ENCODE data around the gene HSPB2.
"Not testable (repeated sequence)": the region's sequence is repeated elsewhere in the genome, so short reads cannot be mapped to it uniquely, and the experiment has no call there.

The HSPB2 gene

GRCh38 chr11:111912535-111912934 is at the start of gene HSPB2:
Gene HSPB2 (plus strand): TSS chr11:111912734. CDS start chr11:111912830, 96 bp downstream.
- no peak for DNase-seq

GRCh38 chr11:111870113-111870512 is 42.4 kb upstream of the HSPB2 start:
- DNase-seq = no peak

GRCh38 chr11:111870522-111870885 is 42.0 kb upstream of the HSPB2 start:
- no peak for DNase-seq

GRCh38 chr11:111870886-111871692 is 41.4 kb upstream of the HSPB2 start, which contains the start of gene ALG9:
Gene ALG9 (minus strand): TSS chr11:111871581. CDS start chr11:111871482, 99 bp downstream.
- DNase-seq = peak; percentile 86

- DNase-seq = no peak
These were observed 40.8 kb upstream of the HSPB2 start for GRCh38 chr11:111871693-111872161.

GRCh38 chr11:111878385-111878848 is 34.1 kb upstream of the HSPB2 start:
- no peak for DNase-seq

GRCh38 chr11:111878849-111879636 is 33.5 kb upstream of the HSPB2 start, which contains the start of the genes CFAP68 and FDXACB1:
Gene CFAP68 (plus strand): TSS chr11:111879541. CDS start chr11:111879561, 20 bp downstream.
Gene FDXACB1 (minus strand): TSS chr11:111879165. CDS start chr11:111879132, 33 bp downstream.
- DNase-seq = peak; percentile 93

GRCh38 chr11:111879637-111879960 is 32.9 kb upstream of the HSPB2 start:
- no peak for DNase-seq

GRCh38 chr11:111882202-111882601 is 30.3 kb upstream of the HSPB2 start:
- no peak for DNase-seq

GRCh38 chr11:111885053-111885452 is 27.5 kb upstream of the HSPB2 start:
- DNase-seq = not testable (repeated sequence)

- no peak for DNase-seq
These were observed 26.5 kb upstream of the HSPB2 start for GRCh38 chr11:111886032-111886431.

GRCh38 chr11:111886844-111887243 is 25.7 kb upstream of the HSPB2 start:
- no peak for DNase-seq

- DNase-seq = no peak
These were observed 7.1 kb upstream of the HSPB2 start for GRCh38 chr11:111905411-111905810.

GRCh38 chr11:111906680-111907079 is 5.9 kb upstream of the HSPB2 start:
- DNase-seq = no peak

- no peak for DNase-seq
These were observed 3.8 kb upstream of the HSPB2 start for GRCh38 chr11:111908639-111909305.

- DNase-seq = no peak
These were observed 3.2 kb upstream of the HSPB2 start for GRCh38 chr11:111909378-111909777.

GRCh38 chr11:111910676-111911562 is 1.6 kb upstream of the HSPB2 start:
- no peak for DNase-seq

- no peak for DNase-seq
These were observed 752 bp upstream of the HSPB2 start, which contains the start of gene CRYAB for GRCh38 chr11:111911563-111912401. Gene CRYAB (minus strand): TSS chr11:111911770. CDS start chr11:111911724, 46 bp downstream.

- DNase-seq = no peak
These were observed 712 bp downstream of the HSPB2 start for GRCh38 chr11:111913031-111913861.

- DNase-seq = no peak
These were observed 1.5 kb downstream of the HSPB2 start for GRCh38 chr11:111913997-111914396.

Measured in activated T-cell treated with anti-CD3 and anti-CD28 coated beads for 4 hours (primary cell).